C4-2B (cell line): ENCODE results near the gene NELFB.

Source experiments
- ZFX ChIP-seq: fragments of 450-650 bp; IDR thresholded peaks from 2 replicates; pipeline ENCODE4 v1.6.1; 2017
- TF ChIP-seq, protein P1 (sequence below): fragments of 450-650 bp; conservative IDR thresholded peaks from 2 replicates; pipeline ENCODE4 v1.5.1; 2017; ENCODE audit warnings: mild to moderate bottlenecking

DNA sequence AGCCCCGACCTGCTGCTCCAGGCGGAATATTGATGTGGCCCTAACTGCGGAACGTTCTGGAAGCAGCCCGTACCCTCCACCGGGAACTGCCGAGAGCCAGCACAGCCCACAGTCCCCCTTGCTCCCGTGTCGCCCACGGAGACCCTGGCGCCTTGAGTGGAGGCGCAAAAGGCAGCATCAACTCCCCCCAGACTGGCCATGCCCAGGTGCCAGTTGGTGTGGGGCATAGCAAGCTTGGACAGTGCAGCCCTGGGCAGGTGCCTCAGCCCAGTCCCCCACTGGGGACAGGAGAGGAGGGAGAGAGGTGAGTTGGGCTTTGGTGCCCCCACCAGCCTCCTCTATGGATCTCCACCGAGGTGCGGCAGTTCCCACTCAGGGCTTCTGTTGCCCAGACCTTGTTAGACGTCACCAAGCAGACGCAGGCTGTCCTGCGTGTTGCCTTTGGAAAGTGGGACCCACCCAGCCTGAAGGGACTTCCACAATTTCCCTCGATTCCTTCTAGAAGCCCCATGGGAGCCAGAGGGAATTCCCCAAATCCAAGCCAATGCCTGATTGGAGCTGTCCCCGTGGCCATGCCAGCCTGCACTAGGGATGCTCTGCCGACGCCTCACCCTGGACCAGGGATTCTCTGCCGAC, 66.7 kb downstream of the NELFB start:
- TF ChIP-seq, protein P1, sequence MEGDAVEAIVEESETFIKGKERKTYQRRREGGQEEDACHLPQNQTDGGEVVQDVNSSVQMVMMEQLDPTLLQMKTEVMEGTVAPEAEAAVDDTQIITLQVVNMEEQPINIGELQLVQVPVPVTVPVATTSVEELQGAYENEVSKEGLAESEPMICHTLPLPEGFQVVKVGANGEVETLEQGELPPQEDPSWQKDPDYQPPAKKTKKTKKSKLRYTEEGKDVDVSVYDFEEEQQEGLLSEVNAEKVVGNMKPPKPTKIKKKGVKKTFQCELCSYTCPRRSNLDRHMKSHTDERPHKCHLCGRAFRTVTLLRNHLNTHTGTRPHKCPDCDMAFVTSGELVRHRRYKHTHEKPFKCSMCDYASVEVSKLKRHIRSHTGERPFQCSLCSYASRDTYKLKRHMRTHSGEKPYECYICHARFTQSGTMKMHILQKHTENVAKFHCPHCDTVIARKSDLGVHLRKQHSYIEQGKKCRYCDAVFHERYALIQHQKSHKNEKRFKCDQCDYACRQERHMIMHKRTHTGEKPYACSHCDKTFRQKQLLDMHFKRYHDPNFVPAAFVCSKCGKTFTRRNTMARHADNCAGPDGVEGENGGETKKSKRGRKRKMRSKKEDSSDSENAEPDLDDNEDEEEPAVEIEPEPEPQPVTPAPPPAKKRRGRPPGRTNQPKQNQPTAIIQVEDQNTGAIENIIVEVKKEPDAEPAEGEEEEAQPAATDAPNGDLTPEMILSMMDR = no peak
- TF ChIP-seq ZFX = no peak
